Activated CD4-positive, alpha-beta T cell treated with anti-CD3 and anti-CD28 coated beads, Interleukin-2, Interleukin-4, amounts not matched to agents 100 ng/mL and 50 ng/mL, durations not matched to agents 16 hours and 8 hours (primary cell): Measurements from ENCODE around the gene ADAMTSL1.

Experiments used
- DNase-seq: peaks from one replicate; pipeline ENCODE4 v3.0.0-alpha.2; 2020; ENCODE audit warnings: low spot score

Gene ADAMTSL1

DNA sequence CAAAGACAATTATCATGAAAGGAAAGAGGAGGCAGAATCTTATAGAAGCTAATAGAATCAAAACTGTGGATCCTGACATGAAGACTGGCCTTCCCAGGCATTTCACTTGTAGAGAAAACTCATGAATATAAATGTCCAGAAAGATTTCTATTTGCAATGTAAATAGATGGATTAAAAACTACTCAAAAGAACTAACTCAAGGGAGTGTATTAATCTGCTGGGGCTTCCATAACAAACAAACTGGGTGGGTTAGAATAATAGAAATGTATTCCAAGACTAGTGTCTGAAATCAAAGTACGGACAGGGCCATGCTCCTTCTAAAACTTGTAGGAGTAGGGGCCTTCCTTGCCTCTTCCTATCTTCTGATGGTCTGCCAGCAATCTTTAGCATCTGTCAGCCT is 267.4 kb downstream of the ADAMTSL1 start:
- DNase-seq: no peak

- no peak for DNase-seq
These were observed 268.0 kb downstream of the ADAMTSL1 start for GRCh38 chr9:18741945-18742344.

- DNase-seq: no peak
These were observed 269.5 kb downstream of the ADAMTSL1 start for GRCh38 chr9:18743421-18743820.

DNA sequence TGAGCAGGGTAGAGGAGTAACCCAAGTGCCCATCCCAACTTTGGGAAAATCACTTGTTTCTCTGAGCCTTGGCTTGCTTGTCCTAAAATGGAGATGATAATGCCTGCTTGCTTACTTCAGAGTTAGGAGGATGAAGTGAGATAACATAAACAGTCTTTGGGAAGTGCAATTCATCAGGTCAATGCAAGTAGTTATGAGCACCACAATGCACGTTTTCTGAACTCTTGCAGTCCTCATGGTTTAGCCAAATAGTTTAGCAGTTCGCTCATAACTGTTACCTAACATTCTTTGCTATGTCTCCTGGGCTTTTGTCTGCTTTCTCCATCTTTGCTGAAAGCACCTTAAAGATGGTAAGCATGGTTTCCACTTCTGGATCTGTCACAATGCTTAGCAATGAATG is 270.0 kb downstream of the ADAMTSL1 start:
- no peak for DNase-seq

GRCh38 chr9:18745710-18746109 is 271.8 kb downstream of the ADAMTSL1 start:
- no peak for DNase-seq

DNA sequence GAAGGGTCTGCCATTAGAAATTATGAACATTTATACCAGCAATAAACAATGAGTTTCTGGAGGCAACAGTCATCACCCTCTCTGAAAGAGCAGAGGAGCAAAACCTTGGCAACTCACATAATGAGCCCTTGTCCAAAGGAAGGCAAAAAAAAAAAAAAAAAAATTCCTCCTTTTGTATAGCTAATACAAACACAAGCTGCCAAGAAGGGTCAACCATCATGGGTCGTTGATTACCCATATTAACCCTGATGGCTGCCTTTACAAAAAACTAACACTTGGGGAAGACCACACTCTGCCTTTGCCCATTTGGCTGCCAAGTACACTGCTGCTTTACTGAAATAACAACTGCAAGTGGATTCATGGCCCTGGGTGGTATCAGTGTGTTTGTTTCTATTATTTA is 272.7 kb downstream of the ADAMTSL1 start:
- no peak for DNase-seq

- no peak for DNase-seq
These were observed 273.6 kb downstream of the ADAMTSL1 start for GRCh38 chr9:18747595-18747994.

- DNase-seq: no peak
These were observed 274.3 kb downstream of the ADAMTSL1 start for GRCh38 chr9:18748251-18748701.

- DNase-seq: no peak
These were observed 275.8 kb downstream of the ADAMTSL1 start for GRCh38 chr9:18749711-18750110.

- DNase-seq: no peak
These were observed 280.0 kb downstream of the ADAMTSL1 start for GRCh38 chr9:18753904-18754303.

- no peak for DNase-seq
These were observed 280.6 kb downstream of the ADAMTSL1 start for GRCh38 chr9:18754537-18754936.

GRCh38 chr9:18755263-18755662 is 281.3 kb downstream of the ADAMTSL1 start:
- DNase-seq: no peak

- no peak for DNase-seq
These were observed 282.8 kb downstream of the ADAMTSL1 start for GRCh38 chr9:18756712-18757125.

- DNase-seq: no peak
These were observed 285.9 kb downstream of the ADAMTSL1 start for GRCh38 chr9:18759827-18760226.

- no peak for DNase-seq
These were observed 287.9 kb downstream of the ADAMTSL1 start for GRCh38 chr9:18761742-18762300.

DNA sequence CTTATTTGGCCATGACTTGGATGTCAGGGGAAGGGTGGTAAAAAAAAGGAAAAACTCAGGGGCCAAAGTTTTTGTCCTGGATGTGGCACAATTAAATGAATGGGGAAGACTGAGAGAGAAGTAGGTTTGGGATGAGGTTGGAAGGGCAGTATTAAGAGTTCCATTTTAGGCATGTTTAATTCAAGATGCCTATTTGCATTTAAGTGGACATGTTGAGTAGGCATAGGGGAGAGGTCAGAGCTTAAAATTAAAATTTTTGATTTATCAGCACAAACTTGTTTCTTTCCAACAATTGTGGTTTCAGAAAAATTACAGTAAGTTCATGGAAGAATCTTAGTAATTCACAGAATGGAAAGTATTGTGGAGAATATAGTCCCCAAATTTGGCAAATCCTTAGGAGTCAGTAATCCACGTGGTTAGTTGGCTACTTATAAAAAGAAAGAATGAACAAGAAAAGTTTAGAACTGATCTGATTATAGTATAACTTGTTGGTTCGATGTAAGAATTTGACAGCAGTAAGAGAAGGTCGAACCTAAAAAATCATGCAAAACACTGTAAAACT is 293.1 kb downstream of the ADAMTSL1 start:
- DNase-seq: no peak

- no peak for DNase-seq
These were observed 295.1 kb downstream of the ADAMTSL1 start for GRCh38 chr9:18768951-18769622.

GRCh38 chr9:18770131-18770908 is 296.4 kb downstream of the ADAMTSL1 start:
- no peak for DNase-seq

GRCh38 chr9:18771011-18771410 is 297.1 kb downstream of the ADAMTSL1 start:
- no peak for DNase-seq

GRCh38 chr9:18771763-18772162 is 297.8 kb downstream of the ADAMTSL1 start:
- no peak for DNase-seq

GRCh38 chr9:18775241-18775640 is 301.3 kb downstream of the ADAMTSL1 start:
- DNase-seq: no peak

DNA sequence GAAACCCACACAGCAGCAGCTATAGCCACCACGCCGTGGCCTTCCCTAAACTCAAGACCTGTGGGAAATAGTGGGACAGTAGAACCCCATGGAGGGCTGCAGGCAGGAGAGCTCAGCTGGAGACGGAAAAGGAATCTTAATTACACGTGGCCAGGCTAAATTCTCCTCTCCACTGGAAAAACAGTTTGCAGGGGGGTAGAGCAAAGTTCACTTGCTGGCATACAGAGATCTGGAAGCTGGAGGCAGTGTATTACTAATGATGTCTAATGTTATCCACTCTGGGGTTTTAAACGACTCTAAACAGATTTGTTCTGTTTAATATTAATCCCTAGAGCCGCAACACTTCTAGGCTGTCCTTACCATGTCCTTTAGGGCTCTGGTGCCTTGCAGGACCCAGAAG is 302.0 kb downstream of the ADAMTSL1 start:
- DNase-seq: no peak
